ENCODE data around the gene ARFGEF2. TPM values are rescaled to one million over a fixed set of nuclear protein-coding genes. Genes with fewer than 3 reads are reported as not detected.

ARFGEF2 gene
- total and polyA plus RNA-seq, 2 of the 8 experiments (the other 6 are each of a cell fraction or from before 2014, with no cell fraction given) = 8.1 to 21.8 TPM

DNA sequence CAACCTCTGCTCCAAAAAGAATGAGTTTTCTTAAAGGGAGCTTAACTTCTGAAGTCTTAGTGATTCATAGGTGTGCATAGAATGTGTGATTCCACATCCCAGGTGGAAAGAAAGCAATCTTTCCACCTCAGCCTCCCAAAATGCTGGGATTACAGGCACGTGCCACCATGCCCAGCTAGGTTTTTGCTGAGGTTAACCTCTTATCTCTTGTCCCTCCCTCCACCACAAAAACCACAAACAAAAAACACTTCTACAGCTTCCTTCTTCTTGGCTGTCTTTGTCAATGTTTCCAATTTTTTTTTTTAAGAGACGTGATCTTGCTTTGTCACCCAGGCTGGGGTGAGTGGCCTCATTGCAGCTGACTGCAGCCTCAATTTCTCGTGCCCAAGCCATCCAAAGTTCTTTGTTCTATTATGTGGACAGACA lies 116.5 kb downstream of the ARFGEF2 start:
- Histone ChIP-seq H3K18ac (ENCODE audit: extremely low read depth, low read length) (no peak overlapping the region), H3K9me3 (ENCODE audit: insufficient read depth in 2 of 2, low read depth in 1 of 2, low read length in 1 of 2) (no peaks in the 10 kb centered on the region), H3K23ac (ENCODE audit: insufficient read length) (no peak overlapping the region), H3K56ac (replicated peaks; ENCODE audit: insufficient read length, low read depth, low read length) (no peak overlapping the region), H2AFZ (ENCODE audit: low read length) (no peak overlapping the region), H2BK12ac (ENCODE audit: low read depth, low read length) (no peak overlapping the region), H3K79me2 (ENCODE audit: control insufficient read depth in 1 of 2, insufficient read depth in 2 of 2, low read length in 2 of 2) (no peaks in the 10 kb centered on the region), H3K14ac (ENCODE audit: insufficient read length) (no peak overlapping the region), H2BK15ac (ENCODE audit: low read length) (no peak overlapping the region), H3K23me2 (ENCODE audit: low read depth, low read length) (no peaks in the 10 kb centered on the region), H3K9ac (replicated peaks in 1 of 4; ENCODE audit: extremely low read depth in 1 of 4, low read depth in 3 of 4, low read length in 3 of 4) (no peak overlapping the region), H2BK20ac (ENCODE audit: low read length) (no peak overlapping the region), H2AK5ac (ENCODE audit: low read depth, low read length) (no peak overlapping the region), H3K79me1 (ENCODE audit: low read depth, low read length) (no peaks in the 10 kb centered on the region), H4K20me1 (replicated peaks in 1 of 2; ENCODE audit: control insufficient read depth in 1 of 2, insufficient read depth in 2 of 2, low read length in 2 of 2) (peaks cover 0 to 2% of the 10 kb centered on the region in 2 experiments), H3K4me2 (ENCODE audit: insufficient read depth in 1 of 2, low read depth in 2 of 2, low read length in 2 of 2) (no peak overlapping the region), H2BK120ac (replicated peaks; ENCODE audit: low read depth, low read length) (no peak overlapping the region), H3K27me3 (replicated peaks in 1 of 4; ENCODE audit: control insufficient read depth in 3 of 4, extremely low read depth in 1 of 4, insufficient read depth in 3 of 4, low read length in 3 of 4) (no peaks in the 10 kb centered on the region), H4K8ac (ENCODE audit: extremely low read depth, insufficient read depth, low read length) (no peak overlapping the region), H3K36me3 (ENCODE audit: control insufficient read depth in 2 of 4, insufficient read depth in 4 of 4, low read length in 3 of 4) (peaks cover 1 to 6% (median 5%) of the 10 kb centered on the region in 4 experiments; a peak in 5 of 8 replicates), H3K4me3 (ENCODE audit: extremely low read depth in 1 of 4, insufficient read depth in 2 of 4, low read depth in 3 of 4, low read length in 4 of 4) (no peak overlapping the region), H4K91ac (replicated peaks; ENCODE audit: insufficient read length, low read length) (no peak overlapping the region), H3K27ac (ENCODE audit: low read depth, low read length) (no peak overlapping the region), H2BK5ac (ENCODE audit: low read depth, low read length) (no peak overlapping the region), H4K5ac (ENCODE audit: insufficient read length, low read depth, low read length) (no peak overlapping the region), H3K4ac (replicated peaks; ENCODE audit: insufficient read length, low read depth, low read length) (no peak overlapping the region), H3K4me1 (replicated peaks in 1 of 4; ENCODE audit: control insufficient read depth in 3 of 4, insufficient read depth in 4 of 4, low read length in 3 of 4) (peaks cover 0 to 4% (median 0%) of the 10 kb centered on the region in 4 experiments; a peak in 1 of 7 replicates)
- 87% methylated on average over 3 of the region's 3 CpGs; no CpG with 5 or more reads in 1 of the 2 experiments for WGBS, 2 experiments (ENCODE audit: extremely low coverage in 1 of 2, insufficient coverage in 1 of 2, insufficient read length in 1 of 2, insufficient replicate concordance in 2 of 2, low coverage in 1 of 2, low lambda C conversion rate in 2 of 2, missing lambda C conversion rate in 1 of 2)
- FAIRE-seq (no peak), DNase-seq (ENCODE audit: low read depth in 1 of 2, low spot score in 2 of 2) (no peak)
- ChIA-PET POLR2A (ENCODE audit: partially characterized antibody) (interaction anchor here (0.6 to 3.4 kb wide), 6 partner anchors 8 to 101 kb away, joined by 3 to 26 read pairs (median 4); partner anchors contain the start of gene CSE1L), CTCF (ENCODE audit: partially characterized antibody) (interaction anchor here (0.6 to 4.3 kb wide), 2 partner anchors 10 to 74 kb away, joined by 3 to 27 read pairs; no protein-coding TSS in a partner anchor)
- TF ChIP-seq TCF12 (IDR thresholded peaks at IDR 0.05; ENCODE audit: low read depth, low read length) (no peak), JUND (IDR thresholded peaks at IDR 0.05; ENCODE audit: low read length) (no peak), RAD21 (IDR thresholded peaks at IDR 0.05 in 1 of 2, conservative IDR thresholded peaks at IDR 0.05 in 1 of 2; ENCODE audit: low read depth in 2 of 2, low read length in 2 of 2) (no peak), SIX5 (IDR thresholded peaks at IDR 0.05; ENCODE audit: low read depth, low read length) (no peak), CEBPB (IDR thresholded peaks at IDR 0.05; ENCODE audit: low read depth, low read length) (no peak), PHF8 (conservative IDR thresholded peaks at IDR 0.05; ENCODE audit: low read depth, low read length) (no peak), YY1 (IDR thresholded peaks at IDR 0.05; ENCODE audit: low read depth, low read length) (no peak), CBX8 (IDR thresholded peaks at IDR 0.05; ENCODE audit: borderline replicate concordance, low read depth, low read length) (no peak), BACH1 (IDR thresholded peaks at IDR 0.05; ENCODE audit: low read length) (no peak), EP300 (IDR thresholded peaks at IDR 0.05; ENCODE audit: borderline replicate concordance in 1 of 2, low read depth in 2 of 2, low read length in 2 of 2) (no peak), RFX5 (IDR thresholded peaks at IDR 0.05; ENCODE audit: borderline replicate concordance, low read depth, low read length) (no peak), BRCA1 (IDR thresholded peaks at IDR 0.05; ENCODE audit: low read depth, low read length) (no peak), SAP30 (IDR thresholded peaks at IDR 0.05; ENCODE audit: insufficient read depth, insufficient replicate concordance, low read length) (no peak), POLR2AphosphoS5 (IDR thresholded peaks at IDR 0.05; ENCODE audit: low read depth, low read length) (no peak)

All from H1 (cell line).